Measurements from ENCODE around the gene CHST6. TPM values are rescaled to one million over a fixed set of nuclear protein-coding genes. Genes with fewer than 3 reads are reported as not detected.

Gene CHST6
- total and polyA plus RNA-seq, 9 of the 15 experiments (the other 6 are each of a cell fraction or from before 2014, with no cell fraction given), result 0.01 to 0.05 (median 0.02) TPM; not detected in 6

GRCh38 chr16:75433732-75434413, 61.4 kb downstream of the CHST6 start (continued):
- TF ChIP-seq FOXM1 (IDR thresholded peaks at IDR 0.05; ENCODE audit: low read depth) (peak; percentile 24; the same call in 1 of the 2 replicates), FOXM1 (CRISPR knock-in tag; IDR thresholded peaks at IDR 0.05; ENCODE audit: low read depth) (no peak; the same call in 1 of the 2 replicates), POLR2AphosphoS5 (IDR thresholded peaks at IDR 0.05; ENCODE audit: control insufficient read depth, insufficient read depth, low read depth, low read length) (peak; percentile 36; the same call in 1 of the 2 replicates), KDM5B (IDR thresholded peaks at IDR 0.05; ENCODE audit: insufficient replicate concordance, low read depth, low read length) (peak; percentile 67), NELFE (IDR thresholded peaks at IDR 0.05; ENCODE audit: insufficient read depth, insufficient read length) (no peak), GTF2B (IDR thresholded peaks at IDR 0.05; ENCODE audit: extremely low read depth, insufficient read length) (no peak), SREBF1 (IDR thresholded peaks at IDR 0.05; ENCODE audit: borderline replicate concordance, low read depth, low read length) (no peak), RBBP5 (IDR thresholded peaks at IDR 0.05; ENCODE audit: borderline replicate concordance, insufficient read depth, low read length, poor library complexity, severe bottlenecking) (peak; percentile 61), YY1 (IDR thresholded peaks at IDR 0.05; ENCODE audit: borderline replicate concordance in 1 of 3, control insufficient read depth in 1 of 3, extremely low read depth in 1 of 3, insufficient read depth in 3 of 3, insufficient read length in 1 of 3, insufficient replicate concordance in 2 of 3, low read depth in 1 of 3, low read length in 2 of 3) (peak; percentile 66 to 96 (median 82)), VEZF1 (CRISPR knock-in tag; IDR thresholded peaks at IDR 0.05) (peak; percentile 15; the same call in 1 of the 2 replicates), CUX1 (CRISPR knock-in tag; IDR thresholded peaks at IDR 0.05) (no peak), MXI1 (IDR thresholded peaks at IDR 0.05; ENCODE audit: low read depth, low read length) (no peak), DPF2 (IDR thresholded peaks at IDR 0.05) (peak; percentile 44; the same call in 1 of the 2 replicates), ZNF277 (CRISPR knock-in tag; IDR thresholded peaks at IDR 0.05; ENCODE audit: borderline replicate concordance) (no peak), RBM39 (optimal IDR thresholded peaks at IDR 0.05; ENCODE audit: low read depth, low read length) (no peak), NFIC (IDR thresholded peaks at IDR 0.05) (peak; percentile 79)

Data from K562 (cell line).